Left lung (tissue), 10 donors: ENCODE results near the gene EBF3. TPM values are rescaled to one million over a fixed set of nuclear protein-coding genes. Genes with fewer than 3 reads are reported as not detected.

Source experiments
- ATAC-seq: fragments of 200-7000 bp; cut with Tn5 transposase; one replicate; pipeline ENCODE4 v1.9.1; 2020; ENCODE audit warnings: moderate library complexity
- DNase-seq, 4 donors: peaks; one replicate each; pipeline ENCODE4 v3.0.0-alpha.2; 2013 to 2020
- H3K27ac ChIP-seq, 2 donors: fragments of 200-600 bp; sonication (generic) in 1 of 2; one replicate each; pipeline versions ENCODE4 v1.5.0 to v1.8.0; 2020 to 2021
- H3K27me3 ChIP-seq, 2 donors: fragments of 200-600 bp; sonication (generic) in 1 of 2; one replicate each; pipeline versions ENCODE4 v1.5.0 to v1.8.0; 2020 to 2021
- H3K36me3 ChIP-seq, 2 donors: fragments of 200-600 bp; sonication (generic) in 1 of 2; one replicate each; pipeline versions ENCODE4 v1.5.0 to v1.8.0; 2020 to 2021
- H3K4me1 ChIP-seq, 2 donors: fragments of 200-600 bp; one replicate each; pipeline ENCODE4 v1.8.0; 2021
- H3K4me3 ChIP-seq, 2 donors: fragments of 200-600 bp; sonication (generic) in 1 of 2; one replicate each; pipeline versions ENCODE4 v1.5.0 to v1.8.0; 2020 to 2021; ENCODE audit warnings: mild to moderate bottlenecking in 1 of 2
- H3K9me3 ChIP-seq, 2 donors: fragments of 200-600 bp; sonication (generic) in 1 of 2; one replicate each; pipeline versions ENCODE4 v1.5.0 to v1.8.0; 2020 to 2021
- intact Hi-C, 2 donors: fragments of 100-400 bp; cut with DNase I; formaldehyde crosslinking; loops; one replicate each; pipeline versions ENCODE4 v1.11.2 to v1.14.2; 2022
- polyA plus RNA-seq, 6 donors: library from polyadenylated mRNA; unstranded; fragments of 120-200 nt; gene quantifications; one replicate each; pipeline ENCODE4 v1.2.1, GENCODE V29; 2013; ENCODE audit not compliant: insufficient read length in 6 of 6
- total RNA-seq, 2 donors: library from RNA; stranded (reverse); fragmentation: NEBNext Ultra II Directional; extraction: Animal tissue kit (Norgen Biotek cat#: 25700); gene quantifications; one replicate each; pipeline ENCODE4 v1.2.1, GENCODE V29; 2021
- TF ChIP-seq, protein P1 (sequence below), 2 donors: fragments of 200-600 bp; sonication (generic) in 1 of 2; IDR thresholded peaks; one replicate each; pipeline versions ENCODE4 v1.5.0 to v1.8.0; 2021; ENCODE audit warnings: antibody characterized with exemption in 2 of 2
- donor health status: DM: no; HTN: yes; CAD: no.
- donor health status: DM: no; HTN: no; CAD: no.

Gene EBF3
- total and polyA plus RNA-seq, 8 donors = 0.10 to 2.0 (median 1.4) TPM; not detected in 1

DNA sequence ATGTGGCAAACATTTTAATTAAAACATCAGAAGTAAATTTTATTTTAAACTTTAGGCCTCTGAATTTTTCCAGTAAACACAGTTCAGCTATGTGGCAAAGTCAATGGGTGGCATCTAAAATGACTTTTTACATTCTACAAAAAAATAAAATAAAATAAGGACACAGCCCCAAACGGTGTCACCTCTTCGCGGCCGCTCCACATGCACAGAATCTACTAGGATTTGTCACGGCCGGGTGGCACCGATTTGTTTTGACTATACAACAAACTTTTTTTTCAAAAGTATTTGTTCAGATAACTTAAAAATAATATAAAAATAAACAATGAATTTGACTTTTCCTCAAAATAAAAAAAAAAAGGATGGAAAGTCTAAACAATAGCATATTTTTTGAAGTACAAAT lies 127.8 kb downstream of the EBF3 start:
- Histone ChIP-seq H3K9me3 (no peaks in the 10 kb centered on the region), H3K4me3 (no peak overlapping the region), H3K27ac (no peak overlapping the region), H3K27me3 (no peaks in the 10 kb centered on the region), H3K4me1 (no peaks in the 10 kb centered on the region), H3K36me3 (no peaks in the 10 kb centered on the region)
- DNase-seq = peak in 1 of 4 donors; percentile 60
- ATAC-seq = no peak
- TF ChIP-seq, protein P1, sequence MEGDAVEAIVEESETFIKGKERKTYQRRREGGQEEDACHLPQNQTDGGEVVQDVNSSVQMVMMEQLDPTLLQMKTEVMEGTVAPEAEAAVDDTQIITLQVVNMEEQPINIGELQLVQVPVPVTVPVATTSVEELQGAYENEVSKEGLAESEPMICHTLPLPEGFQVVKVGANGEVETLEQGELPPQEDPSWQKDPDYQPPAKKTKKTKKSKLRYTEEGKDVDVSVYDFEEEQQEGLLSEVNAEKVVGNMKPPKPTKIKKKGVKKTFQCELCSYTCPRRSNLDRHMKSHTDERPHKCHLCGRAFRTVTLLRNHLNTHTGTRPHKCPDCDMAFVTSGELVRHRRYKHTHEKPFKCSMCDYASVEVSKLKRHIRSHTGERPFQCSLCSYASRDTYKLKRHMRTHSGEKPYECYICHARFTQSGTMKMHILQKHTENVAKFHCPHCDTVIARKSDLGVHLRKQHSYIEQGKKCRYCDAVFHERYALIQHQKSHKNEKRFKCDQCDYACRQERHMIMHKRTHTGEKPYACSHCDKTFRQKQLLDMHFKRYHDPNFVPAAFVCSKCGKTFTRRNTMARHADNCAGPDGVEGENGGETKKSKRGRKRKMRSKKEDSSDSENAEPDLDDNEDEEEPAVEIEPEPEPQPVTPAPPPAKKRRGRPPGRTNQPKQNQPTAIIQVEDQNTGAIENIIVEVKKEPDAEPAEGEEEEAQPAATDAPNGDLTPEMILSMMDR (IDR thresholded peaks at IDR 0.05) = no peak
- intact Hi-C loops = no loop called here

DNA sequence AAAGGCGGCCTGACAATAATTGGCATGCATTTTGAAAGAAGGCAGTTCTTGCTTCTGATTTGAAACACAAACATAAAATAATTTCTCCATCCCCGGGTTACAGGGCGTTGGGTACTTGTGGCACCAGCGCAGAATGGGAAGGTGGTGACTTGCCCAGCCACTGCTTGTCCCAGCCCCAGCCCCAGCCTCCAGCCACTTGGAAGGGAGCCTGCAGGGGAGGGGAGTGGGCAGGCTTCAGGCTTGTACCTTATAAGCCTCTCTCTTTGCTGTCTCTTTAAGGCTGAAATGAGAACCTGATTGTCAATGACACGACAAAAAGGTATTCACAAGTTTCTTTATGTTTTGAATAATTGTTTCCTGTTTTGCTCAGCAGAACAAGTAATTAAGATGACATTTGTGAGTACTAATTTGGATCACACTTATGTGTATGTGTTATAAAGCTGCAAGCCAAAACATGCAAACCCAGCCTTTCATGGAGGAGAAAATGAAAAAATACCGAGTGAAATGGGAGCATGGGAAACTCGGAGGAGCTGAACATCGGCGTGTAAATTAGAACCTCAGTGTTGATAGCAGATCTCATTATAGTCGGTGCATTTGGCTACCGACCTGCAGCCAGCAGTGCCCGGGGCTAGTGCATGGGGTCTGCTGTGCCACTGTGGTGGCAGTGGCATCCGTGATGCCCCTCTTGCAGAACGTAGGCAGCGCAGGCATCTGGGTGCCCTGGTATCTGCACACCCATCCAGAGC lies 129.9 kb downstream of the EBF3 start:
- H3K27me3 ChIP-seq = no peaks in the 10 kb centered on the region
- H3K27ac ChIP-seq = no peak overlapping the region
- DNase-seq (no peak), ATAC-seq (no peak)
- TF ChIP-seq, protein P1 (IDR thresholded peaks at IDR 0.05) = no peak
- no peaks in the 10 kb centered on the region for H3K9me3 ChIP-seq
- H3K36me3 ChIP-seq = no peaks in the 10 kb centered on the region
- intact Hi-C loops = no loop called here
- no peak overlapping the region for H3K4me3 ChIP-seq
- no peaks in the 10 kb centered on the region for H3K4me1 ChIP-seq

DNA sequence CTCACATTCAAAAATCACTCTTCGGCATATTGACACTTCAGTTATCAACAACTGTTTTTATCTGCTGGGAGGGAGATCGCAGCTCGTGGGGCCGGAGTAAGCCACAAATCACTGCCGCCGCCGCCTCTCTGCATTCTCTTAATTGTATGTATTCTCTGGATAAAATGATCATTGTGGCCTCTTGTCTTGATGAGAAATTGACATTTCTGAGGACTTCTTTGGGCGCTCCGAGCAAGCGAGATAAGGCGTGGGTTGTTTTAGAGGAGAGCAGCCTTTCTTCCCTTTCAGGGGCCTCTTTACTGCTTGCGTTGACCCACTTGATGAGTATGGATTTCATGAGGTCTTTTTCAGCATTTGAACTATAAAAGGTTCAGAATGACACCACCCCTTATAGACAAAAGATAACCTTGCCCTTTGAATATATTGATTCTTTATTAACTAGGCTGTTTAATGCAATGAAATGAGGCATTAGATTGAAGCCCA lies 130.6 kb downstream of the EBF3 start:
- intact Hi-C loops = no loop called here
- H3K4me1 ChIP-seq = no peaks in the 10 kb centered on the region
- DNase-seq = peak in 1 of 4 donors; percentile 48

DNA sequence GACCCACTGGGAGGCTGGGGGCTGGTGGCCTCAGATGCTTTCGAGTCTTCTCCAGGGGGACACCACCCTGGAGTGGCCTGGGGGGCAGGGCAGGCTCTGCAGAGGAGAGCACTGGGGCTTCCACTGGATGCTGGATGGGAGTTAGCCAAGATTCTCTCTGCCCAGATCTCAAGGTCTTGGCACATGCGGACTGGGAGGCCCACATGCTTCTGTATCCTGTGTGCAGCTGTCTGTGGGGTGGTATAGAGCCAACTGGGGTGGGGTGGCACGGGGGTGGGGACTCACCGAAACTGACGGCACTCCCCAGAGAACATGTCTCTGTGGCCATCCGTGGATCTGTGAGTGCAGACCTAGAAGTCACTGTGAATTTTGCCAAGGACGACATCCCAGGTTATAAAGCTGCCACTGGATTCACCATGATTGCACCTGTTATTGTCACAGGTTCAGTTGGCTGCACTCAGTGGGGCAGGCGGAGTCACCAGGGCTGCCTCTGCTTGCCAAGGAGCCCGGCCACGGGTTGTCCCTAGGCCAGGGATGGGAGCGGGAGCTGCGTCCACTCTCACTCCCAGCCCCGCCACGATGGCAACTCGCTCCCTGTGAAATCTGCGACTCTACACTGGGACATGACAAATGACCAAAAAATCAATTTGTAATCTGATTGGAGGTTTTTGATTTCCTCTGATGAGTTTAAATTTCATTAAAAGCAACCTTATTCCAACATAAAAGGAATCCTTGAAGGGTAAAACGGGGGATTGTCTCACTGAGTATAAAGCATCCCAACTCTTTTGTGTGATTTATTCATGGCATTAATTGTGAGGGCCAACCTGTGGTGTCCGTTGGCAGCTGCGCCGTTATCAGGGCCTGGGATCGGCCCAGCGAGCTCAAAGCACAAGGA lies 131.3 kb downstream of the EBF3 start:
- intact Hi-C loops = no loop called here
- DNase-seq (peak in 1 of 4 donors; percentile 55), ATAC-seq (no peak)
- no peak overlapping the region for H3K4me3 ChIP-seq
- TF ChIP-seq, protein P1 (IDR thresholded peaks at IDR 0.05) = no peak
- no peak overlapping the region for H3K27ac ChIP-seq
- no peaks in the 10 kb centered on the region for H3K4me1 ChIP-seq
- no peaks in the 10 kb centered on the region for H3K9me3 ChIP-seq
- H3K36me3 ChIP-seq = no peaks in the 10 kb centered on the region
- H3K27me3 ChIP-seq = no peaks in the 10 kb centered on the region

More for the DNA sequence above, 130.6 kb downstream of the EBF3 start:
- H3K4me3 ChIP-seq = no peak overlapping the region
- TF ChIP-seq, protein P1 (IDR thresholded peaks at IDR 0.05) = no peak
- no peaks in the 10 kb centered on the region for H3K27me3 ChIP-seq
- ATAC-seq = no peak
- H3K36me3 ChIP-seq = no peaks in the 10 kb centered on the region
- H3K27ac ChIP-seq = no peak overlapping the region
- no peaks in the 10 kb centered on the region for H3K9me3 ChIP-seq

DNA sequence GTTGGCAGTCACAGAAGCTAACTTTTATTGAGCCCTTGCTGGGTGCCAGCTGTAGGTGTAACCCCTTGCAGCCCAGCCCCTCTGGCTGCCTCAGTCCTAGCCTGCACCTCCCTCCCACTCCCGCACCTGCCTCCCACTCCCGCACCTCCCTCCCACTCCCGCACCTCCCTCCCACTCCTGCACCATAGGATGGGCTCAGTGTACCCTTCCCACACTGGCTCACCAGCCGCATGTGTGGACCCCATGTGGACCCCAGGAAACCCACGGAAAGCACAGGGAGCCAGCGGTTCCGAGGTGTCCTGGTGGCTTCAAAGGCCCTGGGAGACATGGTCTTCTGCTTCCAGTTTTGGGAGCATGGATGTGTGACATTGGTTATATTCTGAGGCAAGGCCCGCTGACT lies 132.9 kb downstream of the EBF3 start:
- Histone ChIP-seq H3K27ac (no peak overlapping the region), H3K4me1 (no peaks in the 10 kb centered on the region), H3K4me3 (no peak overlapping the region), H3K9me3 (no peaks in the 10 kb centered on the region), H3K27me3 (no peaks in the 10 kb centered on the region), H3K36me3 (no peaks in the 10 kb centered on the region)
- ATAC-seq (no peak), DNase-seq (peak in 1 of 4 donors; percentile 37)
- TF ChIP-seq, protein P1 (IDR thresholded peaks at IDR 0.05) = no peak
- intact Hi-C loops = no loop called here
